SK-N-SH treated with all-trans-retinoic acid at 6 μM for 48 hours (cell line): ENCODE results near the gene CDC42.

Experiments used
- ATAC-seq: fragments of 200-7000 bp; cut with Tn5 transposase; 3 replicates; pipeline ENCODE4 v1.9.1; 2020; ENCODE audit warnings: mild to moderate bottlenecking, moderate library complexity
- ARNTL ChIP-seq: fragments of 450-650 bp; formaldehyde crosslinking; IDR thresholded peaks from 2 replicates; pipeline ENCODE4 v1.5.0; 2020; ENCODE audit warnings: low read depth, mild to moderate bottlenecking, moderate library complexity, borderline replicate concordance
- BACH2 ChIP-seq: fragments of 250-450 bp; sonication (Bioruptor Pico); IDR thresholded peaks from 2 replicates; pipeline ENCODE4 v1.9.0; 2021; ENCODE audit warnings: mild to moderate bottlenecking, borderline replicate concordance
- CREB5 ChIP-seq: fragments of 250-450 bp; sonication (Bioruptor Pico); IDR thresholded peaks from 2 replicates; pipeline ENCODE4 v1.5.1; 2020; ENCODE audit warnings: low read depth, mild to moderate bottlenecking, moderate library complexity
- CSDC2 ChIP-seq: fragments of 250-450 bp; sonication (Bioruptor Pico); IDR thresholded peaks from 2 replicates; pipeline ENCODE4 v1.5.0; 2020; ENCODE audit warnings: mild to moderate bottlenecking, moderate library complexity
- CSRNP3 ChIP-seq: fragments of 250-450 bp; sonication (Bioruptor Pico); IDR thresholded peaks from 2 replicates; pipeline ENCODE4 v1.5.1; 2021; ENCODE audit warnings: mild to moderate bottlenecking, moderate library complexity
- ESRRG ChIP-seq: fragments of 250-450 bp; sonication (Bioruptor Pico); IDR thresholded peaks from 2 replicates; pipeline ENCODE4 v1.6.1; 2021; ENCODE audit warnings: mild to moderate bottlenecking
- GLIS3 ChIP-seq: fragments of 250-450 bp; sonication (Bioruptor Pico); IDR thresholded peaks from 2 replicates; pipeline ENCODE4 v1.5.0; 2020; ENCODE audit warnings: mild to moderate bottlenecking, moderate library complexity
- OSR1 ChIP-seq: fragments of 250-450 bp; sonication (Bioruptor Pico); IDR thresholded peaks from 2 replicates; pipeline ENCODE4 v1.8.0; 2022; ENCODE audit warnings: moderate library complexity, mild to moderate bottlenecking, inconsistent platforms
- PATZ1 ChIP-seq: fragments of 250-450 bp; sonication (Bioruptor Pico); IDR thresholded peaks from 2 replicates; pipeline ENCODE4 v1.8.0; 2020; ENCODE audit warnings: mild to moderate bottlenecking, moderate library complexity, borderline replicate concordance
- POU6F1 ChIP-seq: fragments of 250-450 bp; sonication (Bioruptor Pico); IDR thresholded peaks from 2 replicates; pipeline ENCODE4 v1.8.0; 2021; ENCODE audit warnings: low read depth, mild to moderate bottlenecking, moderate library complexity, borderline replicate concordance
- PPARA ChIP-seq: fragments of 250-450 bp; sonication (Bioruptor Pico); IDR thresholded peaks from 2 replicates; pipeline ENCODE4 v1.5.0; 2020; ENCODE audit warnings: mild to moderate bottlenecking, borderline replicate concordance
- RARB ChIP-seq: fragments of 250-450 bp; sonication (Bioruptor Pico); IDR thresholded peaks from 2 replicates; pipeline ENCODE4 v1.8.0; 2021; ENCODE audit warnings: mild to moderate bottlenecking, moderate library complexity
- SNAI2 ChIP-seq: fragments of 250-450 bp; sonication (Bioruptor Pico); IDR thresholded peaks from 2 replicates; pipeline ENCODE4 v1.5.0; 2020; ENCODE audit warnings: mild to moderate bottlenecking, moderate library complexity
- TCF4 ChIP-seq: fragments of 250-450 bp; sonication (Bioruptor Pico); IDR thresholded peaks from 2 replicates; pipeline ENCODE4 v1.8.0; 2021; ENCODE audit warnings: mild to moderate bottlenecking, moderate library complexity, borderline replicate concordance
- TOX ChIP-seq: fragments of 250-450 bp; sonication (Bioruptor Pico); IDR thresholded peaks from 2 replicates; pipeline ENCODE4 v1.8.0; 2021; ENCODE audit warnings: mild to moderate bottlenecking, moderate library complexity, borderline replicate concordance
- TSHZ2 ChIP-seq: fragments of 250-450 bp; sonication (Bioruptor Pico); IDR thresholded peaks from 2 replicates; pipeline ENCODE4 v1.5.0; 2020; ENCODE audit warnings: mild to moderate bottlenecking, moderate library complexity
- ZC3H10 ChIP-seq: fragments of 250-450 bp; sonication (Bioruptor Pico); IDR thresholded peaks from 2 replicates; pipeline ENCODE4 v1.5.1; 2021; ENCODE audit warnings: mild to moderate bottlenecking, moderate library complexity
- ZFP3 ChIP-seq: fragments of 250-450 bp; sonication (Bioruptor Pico); IDR thresholded peaks from 2 replicates; pipeline ENCODE4 v1.5.0; 2020; ENCODE audit warnings: mild to moderate bottlenecking, moderate library complexity
- ZFP30 ChIP-seq: fragments of 450-650 bp; formaldehyde crosslinking; IDR thresholded peaks from 2 replicates; pipeline ENCODE4 v1.5.0; 2022; ENCODE audit warnings: mild to moderate bottlenecking, moderate library complexity
- ZNF70 ChIP-seq: fragments of 450-650 bp; formaldehyde crosslinking; IDR thresholded peaks from 2 replicates; pipeline ENCODE4 v1.5.0; 2020; ENCODE audit warnings: mild to moderate bottlenecking, moderate library complexity
- ZNF8 ChIP-seq: fragments of 450-650 bp; formaldehyde crosslinking; IDR thresholded peaks from 2 replicates; pipeline ENCODE4 v1.5.0; 2020; ENCODE audit warnings: mild to moderate bottlenecking, moderate library complexity

The CDC42 gene

GRCh38 chr1:22111620-22112019, 59.1 kb downstream of the CDC42 start (continued):
- TF ChIP-seq ZFP30 (CRISPR knock-in tag) (no peak), BACH2 (CRISPR knock-in tag) (no peak), ARNTL (CRISPR knock-in tag) (no peak), CREB5 (no peak), RARB (no peak), CSDC2 (CRISPR knock-in tag) (0 out of 2 replicates have a peak, but pooled peaks have one; percentile 34)

- ATAC-seq, result no peak
- no peak for TF ChIP-seq BACH2 (CRISPR knock-in tag)
- TF ChIP-seq GLIS3 (CRISPR knock-in tag), result no peak
- TF ChIP-seq ZFP3, result no peak
- TF ChIP-seq SNAI2, result no peak
- TF ChIP-seq ZNF8 (CRISPR knock-in tag), result no peak
- TF ChIP-seq ESRRG, result no peak
- no peak for TF ChIP-seq TOX
- no peak for TF ChIP-seq PATZ1 (CRISPR knock-in tag)
- TF ChIP-seq ZFP30 (CRISPR knock-in tag), result no peak
- TF ChIP-seq PPARA (CRISPR knock-in tag), result no peak
- no peak for TF ChIP-seq CSRNP3
- no peak for TF ChIP-seq POU6F1 (CRISPR knock-in tag)
- TF ChIP-seq OSR1 (CRISPR knock-in tag), result no peak
- TF ChIP-seq ZNF70 (CRISPR knock-in tag), result no peak
- TF ChIP-seq ZC3H10 (CRISPR knock-in tag), result no peak
- no peak for TF ChIP-seq CREB5
- TF ChIP-seq RARB, result no peak
- no peak for TF ChIP-seq TCF4 (CRISPR knock-in tag)
- TF ChIP-seq TSHZ2, result no peak
- no peak for TF ChIP-seq ARNTL (CRISPR knock-in tag)
Observed at GRCh38 chr1:22112554-22112953, 60.0 kb downstream of the CDC42 start.
